Neural cell (in vitro differentiated cells): ENCODE data around the gene SERTAD3. TPM values are rescaled to one million over a fixed set of nuclear protein-coding genes. Genes with fewer than 3 reads are reported as not detected.

ENCODE experiments used
- H2AFZ ChIP-seq: fragments of 200-600, 300-800 bp; sonication (generic), shearing (Covaris generic); 2 replicates; pipeline ENCODE4 v1.6.0; 2014; ENCODE audit warnings: low read depth, mild to moderate bottlenecking, antibody characterized with exemption, low read length, moderate library complexity
- H3F3A ChIP-seq: fragments of 200-600 bp; shearing (Covaris generic); 2 replicates; pipeline ENCODE4 v1.6.1; 2016; ENCODE audit warnings: mild to moderate bottlenecking, moderate library complexity, mixed read lengths, antibody characterized with exemption, low read length; ENCODE audit not compliant: insufficient read depth, poor library complexity, severe bottlenecking
- H3K27ac ChIP-seq: fragments of 200-600, 300-800 bp; sonication (generic), shearing (Covaris generic); 2 replicates; pipeline ENCODE4 v1.5.1; 2014; ENCODE audit warnings: mild to moderate bottlenecking, low read length, moderate library complexity
- H3K27me3 ChIP-seq: fragments of 300-800, 200-600 bp; sonication (generic), shearing (Covaris generic); 2 replicates; pipeline ENCODE4 v1.6.0; 2014; ENCODE audit warnings: mild to moderate bottlenecking, low read depth, low read length, moderate library complexity; ENCODE audit not compliant: insufficient read depth
- H3K36me3 ChIP-seq: fragments of 300-800, 200-600 bp; sonication (generic), shearing (Covaris generic); 2 replicates; pipeline ENCODE4 v1.5.1; 2014; ENCODE audit warnings: mild to moderate bottlenecking, antibody characterized with exemption, low read length, moderate library complexity; ENCODE audit not compliant: insufficient read depth
- H3K4me2 ChIP-seq: fragments of 300-800, 200-600 bp; sonication (generic), shearing (Covaris generic); 2 replicates; pipeline ENCODE4 v1.6.0; 2014; ENCODE audit warnings: mild to moderate bottlenecking, low read length
- H3K4me3 ChIP-seq: fragments of 300-800, 200-600 bp; sonication (generic), shearing (Covaris generic); 2 replicates; pipeline ENCODE4 v1.5.1; 2014; ENCODE audit warnings: mild to moderate bottlenecking, low read length, moderate library complexity
- H3K79me2 ChIP-seq: fragments of 200-600 bp; shearing (Covaris generic); replicated peaks from 2 replicates; pipeline ENCODE4 v1.6.0; 2014; ENCODE audit warnings: mild to moderate bottlenecking, low read length, moderate library complexity; ENCODE audit not compliant: insufficient read depth
- H3K9ac ChIP-seq: fragments of 300-800, 200-600 bp; sonication (generic), shearing (Covaris generic); 2 replicates; pipeline ENCODE4 v1.6.1; 2016; ENCODE audit warnings: mild to moderate bottlenecking, low read length, mixed read lengths
- H3K9me2 ChIP-seq: fragments of 200-600 bp; shearing (Covaris generic); 2 replicates; pipeline ENCODE4 v1.6.1; 2016; ENCODE audit warnings: mild to moderate bottlenecking, low read length, mixed read lengths; ENCODE audit not compliant: insufficient read depth
- H3K9me3 ChIP-seq: fragments of 200-600, 300-800 bp; sonication (generic), shearing (Covaris generic); 2 replicates; pipeline ENCODE4 v1.6.1; 2016; ENCODE audit warnings: mild to moderate bottlenecking, mixed run types, low read length, moderate library complexity, mixed read lengths
- H4K20me1 ChIP-seq: fragments of 200-600 bp; shearing (Covaris generic); 2 replicates; pipeline ENCODE4 v1.6.1; 2016; ENCODE audit warnings: mild to moderate bottlenecking, mixed run types; ENCODE audit not compliant: insufficient read depth
- EP300 ChIP-seq: fragments of 450-650 bp; conservative IDR thresholded peaks from 2 replicates; pipeline ENCODE4 v1.6.1; 2014; ENCODE audit warnings: antibody characterized with exemption, mild to moderate bottlenecking, moderate library complexity; ENCODE audit not compliant: poor library complexity, severe bottlenecking
- EZH2 ChIP-seq: fragments of 200-600, 300-800 bp; shearing (Covaris generic), sonication (generic); IDR thresholded peaks from 2 replicates; pipeline ENCODE4 v1.6.1; 2014; ENCODE audit warnings: antibody characterized with exemption, low read length, borderline replicate concordance, mild to moderate bottlenecking; ENCODE audit not compliant: insufficient read depth, poor library complexity, severe bottlenecking
- MXI1 ChIP-seq: fragments of 450-650 bp; conservative IDR thresholded peaks from 2 replicates; pipeline ENCODE4 v1.6.1; 2014; ENCODE audit warnings: antibody characterized with exemption, mild to moderate bottlenecking; ENCODE audit not compliant: poor library complexity, severe bottlenecking
- POLR2AphosphoS5 ChIP-seq: IDR thresholded peaks from 2 replicates; pipeline ENCODE4 v1.6.1; 2012
- RAD21 ChIP-seq: fragments of 450-650 bp; conservative IDR thresholded peaks from 2 replicates; pipeline ENCODE4 v1.6.1; 2014; ENCODE audit warnings: antibody characterized with exemption, mild to moderate bottlenecking, moderate library complexity
- REST ChIP-seq: IDR thresholded peaks from 2 replicates; pipeline ENCODE4 v1.6.1; 2012; ENCODE audit warnings: borderline replicate concordance
- SMC3 ChIP-seq: fragments of 450-650 bp; conservative IDR thresholded peaks from 2 replicates; pipeline ENCODE4 v1.6.1; 2014; ENCODE audit warnings: antibody characterized with exemption, mild to moderate bottlenecking, moderate library complexity; ENCODE audit not compliant: poor library complexity
- TAF1 ChIP-seq: IDR thresholded peaks from 2 replicates; pipeline ENCODE4 v1.6.1; 2012; ENCODE audit warnings: low read depth
- polyA plus RNA-seq: library from polyadenylated mRNA; depleted of rRNA; stranded (reverse); fragments of >200 nt; gene quantifications from 2 replicates; pipeline ENCODE4 v1.2.3, GENCODE V29; 2014
- TF ChIP-seq, protein P1 (sequence below): fragments of 450-650 bp; IDR thresholded peaks from 2 replicates; pipeline ENCODE4 v1.5.1; 2014; ENCODE audit warnings: antibody characterized with exemption, mild to moderate bottlenecking, moderate library complexity; ENCODE audit not compliant: poor library complexity, severe bottlenecking

SERTAD3 gene
- polyA plus RNA-seq, 1 donor from 2014 or later: 7.6 TPM

- no peak overlapping the region for H2AFZ ChIP-seq
- no peaks in the 10 kb centered on the region for H3K27me3 ChIP-seq
- H3K4me2 ChIP-seq: no peak overlapping the region
- H3K9me3 ChIP-seq: no peaks in the 10 kb centered on the region
- H3F3A ChIP-seq: no peaks in the 10 kb centered on the region
- no peaks in the 10 kb centered on the region for H3K9me2 ChIP-seq
- TF ChIP-seq SMC3 (peak; percentile 71), RAD21 (peak; percentile 56), POLR2AphosphoS5 (no peak)
- TF ChIP-seq, protein P1, sequence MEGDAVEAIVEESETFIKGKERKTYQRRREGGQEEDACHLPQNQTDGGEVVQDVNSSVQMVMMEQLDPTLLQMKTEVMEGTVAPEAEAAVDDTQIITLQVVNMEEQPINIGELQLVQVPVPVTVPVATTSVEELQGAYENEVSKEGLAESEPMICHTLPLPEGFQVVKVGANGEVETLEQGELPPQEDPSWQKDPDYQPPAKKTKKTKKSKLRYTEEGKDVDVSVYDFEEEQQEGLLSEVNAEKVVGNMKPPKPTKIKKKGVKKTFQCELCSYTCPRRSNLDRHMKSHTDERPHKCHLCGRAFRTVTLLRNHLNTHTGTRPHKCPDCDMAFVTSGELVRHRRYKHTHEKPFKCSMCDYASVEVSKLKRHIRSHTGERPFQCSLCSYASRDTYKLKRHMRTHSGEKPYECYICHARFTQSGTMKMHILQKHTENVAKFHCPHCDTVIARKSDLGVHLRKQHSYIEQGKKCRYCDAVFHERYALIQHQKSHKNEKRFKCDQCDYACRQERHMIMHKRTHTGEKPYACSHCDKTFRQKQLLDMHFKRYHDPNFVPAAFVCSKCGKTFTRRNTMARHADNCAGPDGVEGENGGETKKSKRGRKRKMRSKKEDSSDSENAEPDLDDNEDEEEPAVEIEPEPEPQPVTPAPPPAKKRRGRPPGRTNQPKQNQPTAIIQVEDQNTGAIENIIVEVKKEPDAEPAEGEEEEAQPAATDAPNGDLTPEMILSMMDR: peak; percentile 77
- H4K20me1 ChIP-seq: no peaks in the 10 kb centered on the region
- no peaks in the 10 kb centered on the region for H3K79me2 ChIP-seq
- no peak overlapping the region for H3K27ac ChIP-seq
- H3K36me3 ChIP-seq: no peaks in the 10 kb centered on the region
- H3K9ac ChIP-seq: no peak overlapping the region
- H3K4me3 ChIP-seq: peak overlapping the region; percentile 43
Observed at GRCh38 chr19:40420766-40421765, 23.1 kb downstream of the SERTAD3 start.

- no peaks in the 10 kb centered on the region for H3K79me2 ChIP-seq
- H3K4me2 ChIP-seq: no peak overlapping the region
- TF ChIP-seq RAD21: no peak
- TF ChIP-seq SMC3: no peak
- TF ChIP-seq EP300: no peak
- TF ChIP-seq TAF1: no peak
- no peak for TF ChIP-seq POLR2AphosphoS5
- TF ChIP-seq, protein P1: no peak
- no peak overlapping the region for H3K27ac ChIP-seq
- H3K4me3 ChIP-seq: no peak overlapping the region
- no peaks in the 10 kb centered on the region for H4K20me1 ChIP-seq
- H3F3A ChIP-seq: no peaks in the 10 kb centered on the region
- no peak overlapping the region for H2AFZ ChIP-seq
- no peaks in the 10 kb centered on the region for H3K36me3 ChIP-seq
- H3K9me3 ChIP-seq: no peaks in the 10 kb centered on the region
- H3K9ac ChIP-seq: no peak overlapping the region
- H3K27me3 ChIP-seq: no peaks in the 10 kb centered on the region
- H3K9me2 ChIP-seq: no peaks in the 10 kb centered on the region
Observed at GRCh38 chr19:40420451-40420765, 23.7 kb downstream of the SERTAD3 start.

GRCh38 chr19:40419780-40420179, 24.4 kb downstream of the SERTAD3 start:
- Histone ChIP-seq H3K27ac (no peak overlapping the region), H3K4me3 (no peak overlapping the region), H3K9ac (no peak overlapping the region), H3K79me2 (no peaks in the 10 kb centered on the region), H2AFZ (no peak overlapping the region), H3F3A (no peaks in the 10 kb centered on the region), H3K4me2 (no peak overlapping the region), H4K20me1 (no peaks in the 10 kb centered on the region), H3K27me3 (no peaks in the 10 kb centered on the region), H3K9me3 (no peaks in the 10 kb centered on the region), H3K36me3 (no peaks in the 10 kb centered on the region), H3K9me2 (no peaks in the 10 kb centered on the region)
- TF ChIP-seq SMC3: no peak
- TF ChIP-seq RAD21: no peak
- no peak for TF ChIP-seq TAF1
- TF ChIP-seq MXI1: no peak
- TF ChIP-seq REST: no peak
- TF ChIP-seq EP300: no peak
- TF ChIP-seq EZH2: no peak
- TF ChIP-seq, protein P1: no peak
- TF ChIP-seq POLR2AphosphoS5: no peak
